ENCODE results near the gene WDR64. TPM values are rescaled to one million over a fixed set of nuclear protein-coding genes. Genes with fewer than 3 reads are reported as not detected.

WDR64 gene
- total RNA-seq, 1 experiment from 2014 or later = not detected

DNA sequence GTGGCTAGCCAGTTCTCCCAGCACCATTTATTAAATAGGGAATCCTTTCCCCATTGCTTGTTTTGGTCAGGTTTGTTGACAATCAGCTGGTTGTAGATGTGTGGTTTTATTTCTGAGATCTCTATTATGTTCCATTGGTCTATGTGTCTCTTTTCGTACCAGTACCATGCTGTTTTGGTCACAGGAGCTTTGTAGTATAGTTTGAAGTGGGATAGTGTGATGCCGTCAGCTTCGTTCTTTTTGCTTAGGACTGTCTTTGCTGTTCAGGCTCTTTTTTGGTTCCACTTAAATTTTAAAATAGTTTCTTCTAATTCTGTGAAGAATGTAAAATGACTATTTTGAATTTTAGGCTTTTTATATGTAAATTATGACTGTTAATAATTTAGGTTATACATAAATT lies 68.9 kb downstream of the WDR64 start:
- Histone ChIP-seq H3K36me3 (ENCODE audit: control insufficient read depth, insufficient read depth, low read length) (no peaks in the 10 kb centered on the region), H3K4me1 (no peaks in the 10 kb centered on the region), H3K9me3 (peaks cover 4% of the 10 kb centered on the region; the same call in 1 of the 2 replicates), H3K27me3 (replicated peaks; ENCODE audit: control insufficient read depth, insufficient read depth, low read length) (no peaks in the 10 kb centered on the region), H3K4me3 (ENCODE audit: low read depth, low read length) (no peak overlapping the region)
- ChIA-PET CTCF (no interaction called here), POLR2A (no interaction called here)
- TF ChIP-seq, protein P1, sequence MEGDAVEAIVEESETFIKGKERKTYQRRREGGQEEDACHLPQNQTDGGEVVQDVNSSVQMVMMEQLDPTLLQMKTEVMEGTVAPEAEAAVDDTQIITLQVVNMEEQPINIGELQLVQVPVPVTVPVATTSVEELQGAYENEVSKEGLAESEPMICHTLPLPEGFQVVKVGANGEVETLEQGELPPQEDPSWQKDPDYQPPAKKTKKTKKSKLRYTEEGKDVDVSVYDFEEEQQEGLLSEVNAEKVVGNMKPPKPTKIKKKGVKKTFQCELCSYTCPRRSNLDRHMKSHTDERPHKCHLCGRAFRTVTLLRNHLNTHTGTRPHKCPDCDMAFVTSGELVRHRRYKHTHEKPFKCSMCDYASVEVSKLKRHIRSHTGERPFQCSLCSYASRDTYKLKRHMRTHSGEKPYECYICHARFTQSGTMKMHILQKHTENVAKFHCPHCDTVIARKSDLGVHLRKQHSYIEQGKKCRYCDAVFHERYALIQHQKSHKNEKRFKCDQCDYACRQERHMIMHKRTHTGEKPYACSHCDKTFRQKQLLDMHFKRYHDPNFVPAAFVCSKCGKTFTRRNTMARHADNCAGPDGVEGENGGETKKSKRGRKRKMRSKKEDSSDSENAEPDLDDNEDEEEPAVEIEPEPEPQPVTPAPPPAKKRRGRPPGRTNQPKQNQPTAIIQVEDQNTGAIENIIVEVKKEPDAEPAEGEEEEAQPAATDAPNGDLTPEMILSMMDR (IDR thresholded peaks at IDR 0.05; ENCODE audit: insufficient read depth in 1 of 2, low read depth in 1 of 2, low read length in 1 of 2, severe bottlenecking in 1 of 2, unreplicated experiment in 1 of 2) = no peak
- H3K4me1 Mint-ChIP-seq (ENCODE audit: low read depth, unreplicated experiment) = peaks cover 7% of the 10 kb centered on the region
- intact Hi-C loops (cut with micrococcal nuclease; ENCODE audit: unreplicated experiment) = no loop called here
- DNase-seq = no peak
- no peaks in the 10 kb centered on the region for H3K9me3 Mint-ChIP-seq (ENCODE audit: unreplicated experiment)
- no peak overlapping the region for H3K4me3 Mint-ChIP-seq (ENCODE audit: unreplicated experiment)
- BruUV-seq (replicated peaks) = no TSS peak
- H3K36me3 Mint-ChIP-seq (ENCODE audit: insufficient read depth, unreplicated experiment) = no peaks in the 10 kb centered on the region
- H3K27ac Mint-ChIP-seq (ENCODE audit: unreplicated experiment) = no peak overlapping the region
- H3K27me3 Mint-ChIP-seq (ENCODE audit: insufficient read depth, unreplicated experiment) = peaks cover 3% of the 10 kb centered on the region

DNA sequence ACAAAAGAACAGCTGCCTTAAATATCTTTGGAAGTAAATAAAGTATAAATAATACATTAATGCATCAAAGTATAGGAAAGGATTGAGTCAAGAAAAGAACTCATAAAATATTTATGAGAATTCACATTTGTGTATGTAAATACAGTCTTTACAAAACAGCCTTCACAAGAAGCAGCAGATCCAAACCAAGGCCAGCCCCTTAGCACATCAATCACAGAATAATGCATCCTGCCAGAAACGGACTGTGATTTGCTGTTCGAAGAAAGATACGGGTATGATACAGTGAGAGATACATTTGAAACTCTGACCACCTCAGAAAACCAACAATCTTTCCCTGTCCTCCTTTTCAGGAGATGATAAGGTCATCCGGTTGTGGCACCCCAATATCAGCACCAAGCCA lies 70.9 kb downstream of the WDR64 start:
- no peaks in the 10 kb centered on the region for H3K27me3 ChIP-seq (replicated peaks; ENCODE audit: control insufficient read depth, insufficient read depth, low read length)
- Mint-ChIP-seq H3K27me3 (ENCODE audit: insufficient read depth, unreplicated experiment) (peaks cover 3% of the 10 kb centered on the region), H3K4me3 (ENCODE audit: unreplicated experiment) (no peak overlapping the region), H3K4me1 (ENCODE audit: low read depth, unreplicated experiment) (peaks cover 5% of the 10 kb centered on the region), H3K9me3 (ENCODE audit: unreplicated experiment) (no peaks in the 10 kb centered on the region), H3K36me3 (ENCODE audit: insufficient read depth, unreplicated experiment) (no peaks in the 10 kb centered on the region), H3K27ac (ENCODE audit: unreplicated experiment) (no peak overlapping the region)
- no peaks in the 10 kb centered on the region for H3K36me3 ChIP-seq (ENCODE audit: control insufficient read depth, insufficient read depth, low read length)
- H3K9me3 ChIP-seq = peaks cover 4% of the 10 kb centered on the region; the same call in 1 of the 2 replicates
- TF ChIP-seq, protein P1 (IDR thresholded peaks at IDR 0.05; ENCODE audit: insufficient read depth in 1 of 2, low read depth in 1 of 2, low read length in 1 of 2, severe bottlenecking in 1 of 2, unreplicated experiment in 1 of 2) = no peak
- intact Hi-C loops (cut with micrococcal nuclease; ENCODE audit: unreplicated experiment) = no loop called here
- no peak for DNase-seq
- no peaks in the 10 kb centered on the region for H3K4me1 ChIP-seq
- ChIA-PET POLR2A (no interaction called here), CTCF (no interaction called here)
- no peak overlapping the region for H3K4me3 ChIP-seq (ENCODE audit: low read depth, low read length)
- no TSS peak for BruUV-seq (replicated peaks)

DNA sequence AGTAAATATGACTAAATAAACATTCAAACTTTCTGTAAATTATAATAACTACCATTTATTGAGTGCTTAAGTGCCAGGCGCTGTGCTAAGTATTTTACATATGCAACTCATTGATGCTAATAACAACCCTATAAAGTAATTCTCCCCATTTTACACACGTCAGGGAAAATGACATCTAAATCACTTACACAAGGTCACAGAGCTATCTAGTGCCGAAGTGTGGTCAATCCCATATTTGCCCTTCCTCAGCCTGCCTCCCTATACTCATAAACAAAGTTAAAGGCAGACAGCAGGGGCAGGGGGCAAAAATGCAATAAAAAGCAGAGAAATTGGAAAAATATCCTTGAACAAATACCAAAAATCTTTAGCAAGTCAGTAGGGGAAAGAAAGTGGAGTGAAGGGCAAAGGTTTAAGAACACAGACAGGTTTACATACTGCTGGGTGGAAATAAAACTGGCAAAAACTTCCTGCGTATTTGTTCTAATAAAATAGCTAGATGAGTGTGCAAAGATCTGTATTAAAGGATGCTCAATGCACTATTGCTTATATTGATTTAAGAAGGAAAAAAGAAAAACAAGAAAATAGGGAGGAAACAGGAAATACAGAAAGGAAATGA lies 72.8 kb downstream of the WDR64 start:
- TF ChIP-seq, protein P1 (IDR thresholded peaks at IDR 0.05; ENCODE audit: insufficient read depth in 1 of 2, low read depth in 1 of 2, low read length in 1 of 2, severe bottlenecking in 1 of 2, unreplicated experiment in 1 of 2) = no peak
- no TSS peak for BruUV-seq (replicated peaks)
- Histone ChIP-seq H3K9me3 (peaks cover 4% of the 10 kb centered on the region; the same call in 1 of the 2 replicates), H3K4me1 (peaks cover 3% of the 10 kb centered on the region; the same call in 1 of the 2 replicates), H3K27me3 (replicated peaks; ENCODE audit: control insufficient read depth, insufficient read depth, low read length) (no peaks in the 10 kb centered on the region), H3K4me3 (ENCODE audit: low read depth, low read length) (no peak overlapping the region), H3K36me3 (ENCODE audit: control insufficient read depth, insufficient read depth, low read length) (no peaks in the 10 kb centered on the region)
- Mint-ChIP-seq H3K36me3 (ENCODE audit: insufficient read depth, unreplicated experiment) (no peaks in the 10 kb centered on the region), H3K9me3 (ENCODE audit: unreplicated experiment) (peaks cover 14% of the 10 kb centered on the region), H3K27ac (ENCODE audit: unreplicated experiment) (no peak overlapping the region), H3K4me3 (ENCODE audit: unreplicated experiment) (no peak overlapping the region), H3K27me3 (ENCODE audit: insufficient read depth, unreplicated experiment) (peaks cover 6% of the 10 kb centered on the region), H3K4me1 (ENCODE audit: low read depth, unreplicated experiment) (peaks cover 15% of the 10 kb centered on the region)
- intact Hi-C loops (cut with micrococcal nuclease; ENCODE audit: unreplicated experiment) = no loop called here
- ChIA-PET CTCF (no interaction called here), POLR2A (no interaction called here)
- no peak for DNase-seq

Data from Caco-2 (cell line).